Thyroid gland (tissue), 4 donors: Measurements from ENCODE around the gene NTF3. TPM values are rescaled to one million over a fixed set of nuclear protein-coding genes. Genes with fewer than 3 reads are reported as not detected.

Experiments
- DNase-seq, 2 donors: peaks; one replicate each; pipeline ENCODE4 v3.0.0-alpha.2; 2019
- H3K27ac ChIP-seq, 3 donors: fragments of 200-600 bp; sonication (generic); 1 replicate in 2 of 3; 2 replicates in 1 of 3; pipeline ENCODE4 v1.5.1; 2016 to 2019; ENCODE audit warnings: mild to moderate bottlenecking in 1 of 3, moderate library complexity in 1 of 3
- H3K27me3 ChIP-seq: fragments of 200-600 bp; sonication (generic); one replicate; pipeline ENCODE4 v1.5.1; 2019
- H3K36me3 ChIP-seq, 2 donors: fragments of 200-600 bp; sonication (generic); one replicate each; pipeline ENCODE4 v1.5.1; 2016 to 2019
- H3K4me1 ChIP-seq, 2 donors: fragments of 200-600 bp; sonication (generic); one replicate each; pipeline ENCODE4 v1.5.1; 2017 to 2019
- H3K4me3 ChIP-seq, 3 donors: fragments of 200-600 bp; sonication (generic); replicated peaks in 1 of 3; 1 replicate in 2 of 3; 2 replicates in 1 of 3; pipeline ENCODE4 v1.5.1; 2016; ENCODE audit warnings: mild to moderate bottlenecking in 1 of 3
- H3K9me3 ChIP-seq: fragments of 200-600 bp; sonication (generic); one replicate; pipeline ENCODE4 v1.5.1; 2017
- POLR2A ChIP-seq, 2 donors: fragments of 450-650 bp; IDR thresholded peaks; one replicate each; pipeline ENCODE4 v1.6.1; 2017; ENCODE audit warnings: antibody characterized with exemption in 2 of 2, mild to moderate bottlenecking in 2 of 2, moderate library complexity in 1 of 2
- WGBS, 2 donors: methylation state at CpG; one replicate each; pipeline ENCODE4 v1.1.5; 2017; 5-methylcytosine and 5-hydroxymethylcytosine counted together
- intact Hi-C: fragments of 100-400 bp; cut with DNase I; formaldehyde crosslinking; loops from one replicate; pipeline ENCODE4 v1.15.1; 2023
- total RNA-seq, 4 donors: library from RNA; depleted of rRNA; stranded (reverse); fragments of >200 nt; gene quantifications; one replicate each; pipeline ENCODE4 v1.2.3, GENCODE V29; 2016
- TF ChIP-seq, protein P1 (sequence below), 6 experiments: fragments of 200-600 bp in 3 of 6; fragments of 450-650 bp in 3 of 6; sonication (generic) in 3 of 6; IDR thresholded peaks; one replicate each; pipeline ENCODE4 v1.5.1; 2016 to 2019; ENCODE audit warnings: antibody characterized with exemption in 6 of 6, mild to moderate bottlenecking in 2 of 6, inconsistent platforms in 1 of 6, moderate library complexity in 1 of 6

Gene NTF3
- total RNA-seq: not detected

DNA sequence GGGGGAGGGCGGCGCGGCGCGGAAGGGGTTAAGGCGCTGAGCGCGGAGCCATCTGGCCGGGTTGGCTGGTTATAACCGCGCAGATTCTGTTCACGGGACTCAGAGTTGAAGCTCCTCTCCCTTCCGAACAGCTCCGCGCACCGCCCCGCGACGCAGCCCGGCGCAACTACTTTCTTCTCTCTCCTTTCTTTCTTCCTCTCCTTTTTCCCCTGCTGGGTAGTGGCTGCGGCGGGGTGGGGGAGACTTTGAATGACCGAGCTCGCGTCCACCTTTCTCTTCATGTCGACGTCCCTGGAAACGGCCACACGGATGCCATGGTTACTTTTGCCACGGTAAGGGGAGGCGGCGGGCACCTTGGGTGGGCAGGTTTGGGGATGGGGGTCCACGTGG, at the start of gene NTF3:
Gene NTF3 (plus strand): TSS at position 98 of the 390 bp plus-strand sequence. CDS start 217 bp downstream, at position 315.
- peaks cover 9% of the 10 kb centered on the region for H3K27me3 ChIP-seq
- TF ChIP-seq, protein P1, sequence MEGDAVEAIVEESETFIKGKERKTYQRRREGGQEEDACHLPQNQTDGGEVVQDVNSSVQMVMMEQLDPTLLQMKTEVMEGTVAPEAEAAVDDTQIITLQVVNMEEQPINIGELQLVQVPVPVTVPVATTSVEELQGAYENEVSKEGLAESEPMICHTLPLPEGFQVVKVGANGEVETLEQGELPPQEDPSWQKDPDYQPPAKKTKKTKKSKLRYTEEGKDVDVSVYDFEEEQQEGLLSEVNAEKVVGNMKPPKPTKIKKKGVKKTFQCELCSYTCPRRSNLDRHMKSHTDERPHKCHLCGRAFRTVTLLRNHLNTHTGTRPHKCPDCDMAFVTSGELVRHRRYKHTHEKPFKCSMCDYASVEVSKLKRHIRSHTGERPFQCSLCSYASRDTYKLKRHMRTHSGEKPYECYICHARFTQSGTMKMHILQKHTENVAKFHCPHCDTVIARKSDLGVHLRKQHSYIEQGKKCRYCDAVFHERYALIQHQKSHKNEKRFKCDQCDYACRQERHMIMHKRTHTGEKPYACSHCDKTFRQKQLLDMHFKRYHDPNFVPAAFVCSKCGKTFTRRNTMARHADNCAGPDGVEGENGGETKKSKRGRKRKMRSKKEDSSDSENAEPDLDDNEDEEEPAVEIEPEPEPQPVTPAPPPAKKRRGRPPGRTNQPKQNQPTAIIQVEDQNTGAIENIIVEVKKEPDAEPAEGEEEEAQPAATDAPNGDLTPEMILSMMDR (IDR thresholded peaks at IDR 0.05): no peak
- no peak for TF ChIP-seq POLR2A (IDR thresholded peaks at IDR 0.05)
- no peak for DNase-seq
- 1 to 2% methylated on average over 27 to 28 of the region's 34 CpGs for WGBS, 2 donors
- peaks cover 29 to 45% of the 10 kb centered on the region in 2 donors for H3K4me1 ChIP-seq
- H3K9me3 ChIP-seq: no peaks in the 10 kb centered on the region
- H3K36me3 ChIP-seq: no peaks in the 10 kb centered on the region
- no peak within 1 kb of the TSS for H3K27ac ChIP-seq
- peak within 1 kb of the TSS in 1 of 3 donors; percentile 27 for H3K4me3 ChIP-seq
- intact Hi-C loops: no loop called here

- H3K36me3 ChIP-seq: no peaks in the 10 kb centered on the region
- intact Hi-C loops: no loop called here
Observed at GRCh38 chr12:5384015-5384414, 47.9 kb upstream of the NTF3 start.

DNA sequence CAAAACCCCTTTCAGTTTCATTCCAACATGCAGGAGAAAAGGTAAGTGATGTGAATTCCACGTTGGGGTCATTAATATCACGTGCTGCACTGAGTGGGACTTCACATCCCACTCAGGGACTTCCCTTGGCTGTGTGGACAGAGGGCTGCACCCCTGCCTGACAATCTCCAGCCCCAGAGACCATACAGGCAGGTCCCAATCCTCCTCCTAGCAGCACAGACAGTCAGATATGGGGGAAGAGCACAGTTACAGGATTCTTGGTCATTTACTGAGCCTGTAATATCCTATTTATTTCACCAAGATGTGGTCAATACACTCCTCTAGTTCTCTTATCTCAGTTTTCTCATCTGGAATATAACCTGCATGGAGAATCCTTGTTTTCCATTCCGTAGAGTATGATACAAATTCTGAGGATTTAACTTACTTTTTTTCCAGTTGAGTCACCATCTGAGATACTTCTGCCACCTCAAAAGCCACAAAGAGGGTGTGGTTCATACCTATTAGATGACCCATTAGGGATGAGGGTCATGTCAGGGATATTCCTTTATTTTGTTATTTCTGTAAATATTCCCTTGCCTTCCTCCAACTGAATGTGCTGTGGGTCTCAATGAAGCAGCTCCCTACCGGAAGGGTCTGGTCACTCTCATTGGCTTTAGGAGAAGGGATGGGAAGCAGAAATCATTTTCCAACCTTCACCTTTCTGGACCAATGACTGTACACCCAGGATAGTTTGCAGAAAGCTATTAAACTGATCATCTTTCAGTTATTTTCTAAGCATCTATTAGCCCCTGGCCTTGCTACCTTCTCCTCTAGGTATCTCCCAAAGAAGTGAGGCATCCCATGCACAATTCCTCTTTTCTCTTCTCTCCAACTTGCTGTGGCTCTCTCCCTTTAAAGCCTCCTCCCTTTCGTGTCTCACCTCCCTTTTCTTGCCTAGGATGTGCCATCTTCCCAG, 43.0 kb upstream of the NTF3 start:
- no peak for TF ChIP-seq POLR2A (IDR thresholded peaks at IDR 0.05)
- TF ChIP-seq, protein P1 (IDR thresholded peaks at IDR 0.05): no peak
- Histone ChIP-seq H3K27ac (no peak overlapping the region), H3K27me3 (no peaks in the 10 kb centered on the region), H3K9me3 (no peaks in the 10 kb centered on the region), H3K36me3 (no peaks in the 10 kb centered on the region), H3K4me1 (no peaks in the 10 kb centered on the region), H3K4me3 (no peak overlapping the region)
- DNase-seq: no peak
- intact Hi-C loops: no loop called here
- WGBS, 2 donors: 80% methylated on average over 5 of the region's 5 CpGs

More at GRCh38 chr12:5384015-5384414, 47.9 kb upstream of the NTF3 start:
- no peak for TF ChIP-seq POLR2A (IDR thresholded peaks at IDR 0.05)
- TF ChIP-seq, protein P1 (IDR thresholded peaks at IDR 0.05): no peak
- no peaks in the 10 kb centered on the region for H3K9me3 ChIP-seq
- WGBS, 2 donors: 87 to 89% methylated on average over 4 of the region's 4 CpGs
- no peak for DNase-seq
- H3K4me3 ChIP-seq: no peak overlapping the region
- no peak overlapping the region for H3K27ac ChIP-seq
- no peaks in the 10 kb centered on the region for H3K4me1 ChIP-seq
- no peaks in the 10 kb centered on the region for H3K27me3 ChIP-seq

- intact Hi-C loops: no loop called here
Observed at GRCh38 chr12:5390174-5390799, 41.6 kb upstream of the NTF3 start.

More at GRCh38 chr12:5390174-5390799, 41.6 kb upstream of the NTF3 start:
- no peak overlapping the region for H3K27ac ChIP-seq
- H3K9me3 ChIP-seq: no peaks in the 10 kb centered on the region
- no peaks in the 10 kb centered on the region for H3K27me3 ChIP-seq
- no peak overlapping the region for H3K4me3 ChIP-seq
- H3K4me1 ChIP-seq: no peaks in the 10 kb centered on the region
- no peaks in the 10 kb centered on the region for H3K36me3 ChIP-seq
- DNase-seq: no peak
- 65 to 79% methylated on average over 6 of the region's 6 CpGs for WGBS, 2 donors
- TF ChIP-seq, protein P1 (IDR thresholded peaks at IDR 0.05): no peak
- no peak for TF ChIP-seq POLR2A (IDR thresholded peaks at IDR 0.05)
